ENCODE measurements around the gene ARHGAP10. TPM values are rescaled to one million over a fixed set of nuclear protein-coding genes. Genes with fewer than 3 reads are reported as not detected.
"Not testable (repeated sequence)": the region's sequence is repeated elsewhere in the genome, so short reads cannot be mapped to it uniquely, and the experiment has no call there.

The ARHGAP10 gene
- total RNA-seq, 4 donors from 2014 or later = 186 to 296 (median 192) TPM

DNA sequence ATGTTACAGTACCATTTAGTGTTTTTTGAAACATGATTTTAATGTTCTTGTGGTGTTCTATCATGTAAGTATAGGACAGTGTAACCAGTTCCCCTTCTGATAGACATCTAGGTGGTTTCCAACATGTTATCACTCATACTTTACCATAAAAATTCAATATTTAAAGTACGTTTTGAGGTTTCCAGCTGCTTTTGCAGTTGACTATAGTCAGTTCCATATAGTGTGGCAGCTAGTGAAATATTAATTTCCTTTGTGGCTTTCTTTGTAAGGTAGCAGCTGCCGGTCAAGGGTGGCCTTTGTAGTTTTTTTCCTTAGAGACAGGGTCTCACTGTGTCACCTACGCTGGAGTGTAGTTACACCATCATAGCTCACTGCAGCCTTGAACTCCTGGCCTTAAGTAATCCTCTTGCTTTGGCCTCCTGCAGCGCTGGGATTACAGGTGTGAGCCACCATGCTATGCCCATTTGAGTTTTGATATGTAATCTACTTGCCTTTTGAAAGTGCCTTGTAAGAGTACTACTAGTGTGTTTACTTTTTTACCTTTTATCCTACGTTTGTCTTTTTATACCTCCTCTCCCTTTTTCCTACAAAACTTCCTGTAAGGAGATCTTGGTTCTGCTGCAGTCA lies 63.0 kb downstream of the ARHGAP10 start:
- H3K4me1 ChIP-seq = peaks cover 34 to 97% (median 71%) of the 10 kb centered on the region in 4 donors
- DNase-seq (ENCODE audit: extremely low spot score) = peak; percentile 79
- H3K27ac ChIP-seq (replicated peaks in 1 of 4) = no peak overlapping the region
- H3K36me3 ChIP-seq = no peaks in the 10 kb centered on the region
- TF ChIP-seq, protein P1, sequence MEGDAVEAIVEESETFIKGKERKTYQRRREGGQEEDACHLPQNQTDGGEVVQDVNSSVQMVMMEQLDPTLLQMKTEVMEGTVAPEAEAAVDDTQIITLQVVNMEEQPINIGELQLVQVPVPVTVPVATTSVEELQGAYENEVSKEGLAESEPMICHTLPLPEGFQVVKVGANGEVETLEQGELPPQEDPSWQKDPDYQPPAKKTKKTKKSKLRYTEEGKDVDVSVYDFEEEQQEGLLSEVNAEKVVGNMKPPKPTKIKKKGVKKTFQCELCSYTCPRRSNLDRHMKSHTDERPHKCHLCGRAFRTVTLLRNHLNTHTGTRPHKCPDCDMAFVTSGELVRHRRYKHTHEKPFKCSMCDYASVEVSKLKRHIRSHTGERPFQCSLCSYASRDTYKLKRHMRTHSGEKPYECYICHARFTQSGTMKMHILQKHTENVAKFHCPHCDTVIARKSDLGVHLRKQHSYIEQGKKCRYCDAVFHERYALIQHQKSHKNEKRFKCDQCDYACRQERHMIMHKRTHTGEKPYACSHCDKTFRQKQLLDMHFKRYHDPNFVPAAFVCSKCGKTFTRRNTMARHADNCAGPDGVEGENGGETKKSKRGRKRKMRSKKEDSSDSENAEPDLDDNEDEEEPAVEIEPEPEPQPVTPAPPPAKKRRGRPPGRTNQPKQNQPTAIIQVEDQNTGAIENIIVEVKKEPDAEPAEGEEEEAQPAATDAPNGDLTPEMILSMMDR (IDR thresholded peaks at IDR 0.05) = no peak
- TF ChIP-seq POLR2AphosphoS5 (IDR thresholded peaks at IDR 0.05) = no peak
- TF ChIP-seq POLR2A (IDR thresholded peaks at IDR 0.05; ENCODE audit: low read depth) = no peak
- TF ChIP-seq EP300 (IDR thresholded peaks at IDR 0.05) = no peak
- H3K9me3 ChIP-seq = no peaks in the 10 kb centered on the region
- WGBS = 61% methylated on average over 5 of the region's 5 CpGs
- H3K4me3 ChIP-seq = no peak overlapping the region
- H3K27me3 ChIP-seq = no peaks in the 10 kb centered on the region
- intact Hi-C loops (cut with DNase I) = no loop called here

DNA sequence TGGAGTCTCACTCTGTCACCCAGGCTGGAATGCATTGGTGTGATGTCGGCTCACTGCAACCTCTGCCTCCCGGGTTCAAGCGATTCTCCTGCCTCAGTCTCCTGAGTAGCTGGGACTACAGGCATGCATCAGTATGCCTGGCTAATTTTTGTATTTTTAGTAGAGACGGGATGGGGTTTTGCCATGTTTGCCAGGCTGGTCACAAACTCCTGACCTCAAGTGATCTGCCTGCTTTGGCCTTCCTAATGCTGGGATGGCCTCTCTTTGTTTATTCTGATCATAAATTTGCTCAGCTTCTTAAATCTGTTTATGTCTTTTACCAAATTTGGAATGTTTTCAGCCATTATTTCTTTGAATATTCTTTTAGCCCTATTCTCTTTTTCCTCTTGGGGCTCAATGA lies 67.2 kb downstream of the ARHGAP10 start:
- intact Hi-C loops (cut with DNase I); H3K27ac ChIP-seq (replicated peaks in 1 of 4); H3K4me3 ChIP-seq; H3K27me3 ChIP-seq; H3K36me3 ChIP-seq; H3K9me3 ChIP-seq: not testable (repeated sequence)
- H3K4me1 ChIP-seq = peaks cover 27 to 94% (median 68%) of the 10 kb centered on the region in 4 donors
- 81% methylated on average over 4 of the region's 4 CpGs for WGBS
- peak; percentile 24 for DNase-seq (ENCODE audit: extremely low spot score)

DNA sequence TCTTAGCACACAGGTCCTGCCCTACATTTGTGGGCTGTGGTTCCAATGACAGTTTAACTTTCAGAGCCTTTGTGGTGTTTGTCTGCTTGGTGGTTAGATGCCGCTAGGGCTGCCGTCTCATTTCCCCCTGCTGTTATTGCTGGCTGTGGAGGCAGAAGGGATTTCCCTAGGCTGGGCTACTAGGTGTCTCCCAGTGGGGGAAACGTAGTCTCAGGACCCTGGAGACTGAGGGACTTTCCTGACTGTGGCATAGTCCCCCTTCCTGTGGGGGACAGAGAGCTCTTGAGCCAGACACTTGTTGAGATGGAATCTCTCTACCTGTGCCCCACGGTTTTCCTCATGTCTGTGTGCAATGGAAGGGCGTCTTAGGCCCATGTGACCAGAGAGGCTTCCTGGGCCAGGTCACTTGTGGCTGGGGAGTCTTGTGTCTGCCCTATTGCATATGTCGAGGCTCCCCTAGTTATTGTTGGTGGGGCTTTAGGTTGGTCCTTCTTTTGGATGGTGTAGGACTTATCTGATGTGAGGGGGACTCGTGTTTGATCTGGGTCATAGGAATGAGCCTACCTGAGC lies 68.2 kb downstream of the ARHGAP10 start:
- Histone ChIP-seq H3K9me3 (no peaks in the 10 kb centered on the region), H3K27me3 (no peaks in the 10 kb centered on the region), H3K36me3 (no peaks in the 10 kb centered on the region), H3K4me1 (peaks cover 27 to 96% (median 71%) of the 10 kb centered on the region in 4 donors), H3K4me3 (no peak overlapping the region), H3K27ac (replicated peaks in 1 of 4) (peak overlapping the region in 1 of 4 donors; percentile 4)
- TF ChIP-seq EP300 (IDR thresholded peaks at IDR 0.05) = no peak
- TF ChIP-seq POLR2AphosphoS5 (IDR thresholded peaks at IDR 0.05) = no peak
- TF ChIP-seq, protein P1 (IDR thresholded peaks at IDR 0.05) = no peak
- no peak for TF ChIP-seq POLR2A (IDR thresholded peaks at IDR 0.05; ENCODE audit: low read depth)
- no peak for DNase-seq (ENCODE audit: extremely low spot score)
- intact Hi-C loops (cut with DNase I) = no loop called here
- 80% methylated on average over 6 of the region's 7 CpGs for WGBS

DNA sequence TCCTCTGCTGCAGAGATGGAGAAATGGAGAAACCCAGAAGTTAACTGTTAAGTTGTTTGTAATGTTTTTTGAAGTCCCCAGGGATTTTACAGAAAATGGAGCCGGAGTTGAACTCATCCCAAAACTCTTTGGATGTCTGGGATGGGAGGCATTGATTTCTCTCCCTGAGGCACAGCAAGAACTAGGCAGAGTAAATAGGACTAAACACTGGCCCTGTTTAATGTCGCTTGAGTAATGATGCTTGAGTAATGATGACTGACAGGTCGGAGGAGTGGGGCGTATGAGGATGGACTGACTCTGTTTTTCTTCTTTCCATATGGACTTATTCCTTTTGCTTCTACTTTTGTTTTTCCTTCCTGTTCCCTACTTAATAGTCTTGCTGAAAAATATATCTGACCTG lies 69.9 kb downstream of the ARHGAP10 start:
- no peak for DNase-seq (ENCODE audit: extremely low spot score)
- Histone ChIP-seq H3K4me3 (no peak overlapping the region), H3K27ac (replicated peaks in 1 of 4) (no peak overlapping the region), H3K4me1 (peaks cover 27 to 93% (median 80%) of the 10 kb centered on the region in 4 donors), H3K27me3 (no peaks in the 10 kb centered on the region), H3K9me3 (no peaks in the 10 kb centered on the region), H3K36me3 (no peaks in the 10 kb centered on the region)
- TF ChIP-seq, protein P1 (IDR thresholded peaks at IDR 0.05) = no peak
- no peak for TF ChIP-seq EP300 (IDR thresholded peaks at IDR 0.05)
- intact Hi-C loops (cut with DNase I) = no loop called here
- 77% methylated on average over 4 of the region's 4 CpGs for WGBS

DNA sequence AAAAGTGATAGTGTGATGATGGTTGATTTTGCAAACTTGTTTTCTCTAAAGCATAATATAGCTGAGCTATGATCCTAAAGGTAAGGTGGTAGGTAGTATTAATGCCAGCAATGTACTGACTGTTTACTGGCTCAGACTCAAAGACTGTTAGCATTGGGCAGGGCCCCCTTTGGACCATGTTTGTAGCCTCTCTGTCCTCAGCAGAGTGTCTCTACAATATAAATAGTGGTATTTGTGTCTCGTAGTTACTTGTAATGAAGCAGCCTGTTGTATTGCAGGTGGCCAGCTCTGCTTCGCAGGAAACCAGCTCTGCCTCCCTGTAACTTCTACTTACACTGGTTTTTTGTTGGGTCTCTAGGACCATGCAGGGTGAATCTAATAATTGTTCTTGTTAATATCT lies 70.5 kb downstream of the ARHGAP10 start:
- Histone ChIP-seq H3K27ac (replicated peaks in 1 of 4) (no peak overlapping the region), H3K27me3 (no peaks in the 10 kb centered on the region), H3K4me3 (no peak overlapping the region), H3K9me3 (no peaks in the 10 kb centered on the region), H3K4me1 (peaks cover 27 to 94% (median 78%) of the 10 kb centered on the region in 4 donors), H3K36me3 (no peaks in the 10 kb centered on the region)
- DNase-seq (ENCODE audit: extremely low spot score) = no peak
- 74% methylated on average over 2 of the region's 2 CpGs for WGBS
- no peak for TF ChIP-seq POLR2AphosphoS5 (IDR thresholded peaks at IDR 0.05)
- TF ChIP-seq, protein P1 (IDR thresholded peaks at IDR 0.05) = no peak
- no peak for TF ChIP-seq POLR2A (IDR thresholded peaks at IDR 0.05; ENCODE audit: low read depth)
- intact Hi-C loops (cut with DNase I) = no loop called here

All from esophagus muscularis mucosa (tissue), 4 donors.